ENCODE results near the gene OSBPL8.
A peak's percentile ranks its signal among the peaks of the same experiment; 100 is the strongest.

Gene OSBPL8

GRCh38 chr12:76559400-76560085 lies at the start of gene OSBPL8:
Gene OSBPL8 (minus strand): TSS chr12:76559771. CDS start chr12:76487551, 72,220 bp downstream.
- peak; percentile 98 for DNase-seq

- DNase-seq, result no peak
Measured at GRCh38 chr12:76608070-76608469, 48.5 kb upstream of the OSBPL8 start.

GRCh38 chr12:76595056-76595455 lies 35.5 kb upstream of the OSBPL8 start:
- DNase-seq, result no peak

GRCh38 chr12:76591476-76591875 lies 31.9 kb upstream of the OSBPL8 start:
- no peak for DNase-seq

- DNase-seq, result no peak
Measured at GRCh38 chr12:76590131-76590530, 30.6 kb upstream of the OSBPL8 start.

GRCh38 chr12:76588881-76589565 lies 29.5 kb upstream of the OSBPL8 start:
- no peak for DNase-seq

- DNase-seq, result no peak
Measured at GRCh38 chr12:76587428-76588178, 28.0 kb upstream of the OSBPL8 start.

- no peak for DNase-seq
Measured at GRCh38 chr12:76586764-76587395, 27.3 kb upstream of the OSBPL8 start.

- DNase-seq, result no peak
Measured at GRCh38 chr12:76583301-76583700, 23.7 kb upstream of the OSBPL8 start.

GRCh38 chr12:76573840-76574373 lies 14.3 kb upstream of the OSBPL8 start:
- no peak for DNase-seq

GRCh38 chr12:76571256-76571655 lies 11.7 kb upstream of the OSBPL8 start:
- no peak for DNase-seq

GRCh38 chr12:76569685-76570604 lies 10.4 kb upstream of the OSBPL8 start:
- DNase-seq, result no peak

- no peak for DNase-seq
Measured at GRCh38 chr12:76568888-76569551, 9.4 kb upstream of the OSBPL8 start.

- DNase-seq, result no peak
Measured at GRCh38 chr12:76568130-76568529, 8.6 kb upstream of the OSBPL8 start.

- DNase-seq, result no peak
Measured at GRCh38 chr12:76563061-76563460, 3.5 kb upstream of the OSBPL8 start.

- no peak for DNase-seq
Measured at GRCh38 chr12:76562130-76562529, 2.6 kb upstream of the OSBPL8 start.

GRCh38 chr12:76560086-76560491 lies 518 bp upstream of the OSBPL8 start:
- DNase-seq, result no peak

- DNase-seq, result peak; percentile 75
Measured at GRCh38 chr12:76558684-76559399, 729 bp downstream of the OSBPL8 start.

- no peak for DNase-seq
Measured at GRCh38 chr12:76556368-76556767, 3.2 kb downstream of the OSBPL8 start.

GRCh38 chr12:76555797-76556196 lies 3.8 kb downstream of the OSBPL8 start:
- DNase-seq, result no peak
